G401 (cell line): ENCODE measurements around the gene RBM25. TPM values are rescaled to one million over a fixed set of nuclear protein-coding genes. Genes with fewer than 3 reads are reported as not detected.
A peak's percentile ranks its signal among the peaks of the same experiment; 100 is the strongest.
"Not testable (repeated sequence)": the region's sequence is repeated elsewhere in the genome, so short reads cannot be mapped to it uniquely, and the experiment has no call there.

Source experiments
- DNase-seq: peaks from one replicate; pipeline ENCODE4 v3.0.0-alpha.2; 2015; ENCODE audit warnings: low spot score
- in situ Hi-C: cut with HindIII; loops from 2 replicates; pipeline ENCODE4 v1.10.0; 2016; ENCODE audit warnings: low sequenced_read_pairs, mixed read lengths
- total RNA-seq: library from RNA; depleted of rRNA; stranded (reverse); fragments of >200 nt; shearing (Covaris generic); gene quantifications from 2 replicates; pipeline ENCODE4 v1.2.3, GENCODE V29; 2014; rRNA removed

Gene RBM25
- 9.9 and 12.3 TPM in 2 replicates for total RNA-seq

- in situ Hi-C loops: no loop called here
- DNase-seq: peak; percentile 99
These were observed at the start of gene RBM25 for GRCh38 chr14:73058224-73058921. TSS of gene RBM25 (plus strand) at chr14:73058534. CDS start at chr14:73071642, 13,108 bp downstream.

DNA sequence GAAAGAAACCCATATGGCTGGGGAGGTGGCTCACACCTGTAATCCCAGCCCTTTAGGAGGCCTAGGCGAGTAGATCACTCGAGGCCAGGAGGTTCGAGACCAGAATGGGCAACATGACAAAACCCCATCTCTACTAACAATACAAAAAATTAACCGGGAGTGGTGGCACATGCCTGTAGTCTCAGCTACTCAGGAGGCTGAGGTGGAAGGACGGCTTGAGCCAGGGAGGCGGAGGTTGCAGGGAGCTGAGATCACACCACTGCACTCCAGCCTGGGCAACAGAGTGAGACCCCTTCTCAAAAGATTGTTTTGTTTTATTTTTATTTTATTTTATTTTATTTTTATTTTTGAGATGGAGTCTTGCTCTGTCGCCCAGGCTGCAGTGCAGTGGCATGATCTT is 47.1 kb upstream of the RBM25 start:
- in situ Hi-C loops: not testable (repeated sequence)

DNA sequence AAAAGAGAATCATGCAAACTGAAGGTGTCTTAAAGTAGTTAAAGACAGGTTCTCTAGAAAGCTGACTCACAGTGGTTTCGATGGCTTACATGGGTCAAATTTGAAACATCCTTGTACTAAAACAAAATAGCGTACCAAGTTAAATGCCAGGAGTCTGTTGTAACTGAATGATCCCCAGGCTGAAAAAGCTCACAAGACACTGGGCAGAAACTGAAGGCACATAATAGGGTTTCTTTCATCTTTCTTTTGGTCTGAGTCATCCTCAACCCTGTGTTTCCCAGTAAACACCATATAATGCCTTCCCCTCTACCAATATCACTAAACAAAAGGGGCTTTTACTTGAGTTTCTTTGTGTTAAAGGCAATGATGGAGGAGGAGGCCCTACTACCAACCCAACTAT is 44.2 kb upstream of the RBM25 start:
- in situ Hi-C loops: no loop called here
- no peak for DNase-seq

More for the DNA sequence above, 47.1 kb upstream of the RBM25 start:
- not testable (repeated sequence) for DNase-seq

GRCh38 chr14:73015552-73015951 is 42.8 kb upstream of the RBM25 start:
- in situ Hi-C loops, DNase-seq: not testable (repeated sequence)

- DNase-seq, in situ Hi-C loops: not testable (repeated sequence)
These were observed 42.3 kb upstream of the RBM25 start for GRCh38 chr14:73016011-73016410.

DNA sequence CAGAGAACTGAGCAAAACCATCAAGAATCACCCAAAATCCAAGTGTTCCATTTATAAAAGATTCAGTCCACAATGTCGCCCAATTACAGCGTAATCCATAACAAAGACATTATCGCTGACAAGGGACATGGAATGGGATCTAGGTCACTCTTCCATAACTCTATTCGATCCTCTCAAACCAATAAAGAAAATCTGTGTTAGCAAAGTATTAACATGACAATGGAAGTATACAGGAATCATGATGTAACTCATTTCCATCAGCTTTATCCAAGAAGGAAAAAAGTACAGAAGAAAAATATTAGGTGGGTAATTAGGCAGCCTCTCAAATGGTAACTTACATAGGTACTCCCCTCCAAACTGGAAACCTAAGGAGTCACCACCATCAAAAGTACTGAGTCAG is 36.3 kb upstream of the RBM25 start:
- no peak for DNase-seq
- in situ Hi-C loops: no loop called here

- no peak for DNase-seq
- in situ Hi-C loops: no loop called here
These were observed 32.8 kb upstream of the RBM25 start for GRCh38 chr14:73025544-73025943.

- in situ Hi-C loops: no loop called here
- no peak for DNase-seq
These were observed 32.0 kb upstream of the RBM25 start for GRCh38 chr14:73026243-73026844.

DNA sequence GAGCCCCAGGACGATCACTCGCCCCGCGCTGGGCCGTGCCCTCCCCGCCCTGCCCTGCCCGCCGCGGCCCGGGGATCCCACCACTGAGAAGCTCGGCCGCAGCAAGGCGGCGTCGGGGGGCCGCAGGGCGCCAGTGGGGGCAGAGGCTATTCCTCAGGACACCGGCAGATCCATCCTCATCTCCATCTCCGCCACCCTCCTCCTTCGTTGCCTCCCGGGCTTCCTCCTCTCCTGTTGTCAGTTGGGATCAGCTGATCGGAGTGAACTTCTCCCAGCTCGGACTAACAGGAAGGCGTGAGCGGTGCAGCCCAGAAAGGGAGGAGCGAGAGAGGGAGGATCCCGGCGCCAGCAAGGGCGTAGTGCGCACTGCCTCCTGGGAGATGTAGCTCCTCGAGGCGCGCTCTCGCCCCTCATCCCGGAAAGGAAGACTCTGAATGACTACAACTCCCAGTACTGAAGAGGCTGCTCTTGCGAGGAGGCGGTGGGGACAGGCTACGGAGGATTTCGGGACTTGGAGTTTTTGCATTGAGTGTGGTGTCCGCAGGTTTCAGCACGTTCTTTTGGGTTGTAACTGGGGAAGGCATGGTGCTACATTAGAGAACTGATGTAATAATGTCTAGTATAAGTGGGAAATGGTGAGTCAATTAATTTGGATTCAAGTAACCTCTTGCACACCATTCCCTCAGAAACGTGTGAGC is 31.3 kb upstream of the RBM25 start, which contains the start of gene ZFYVE1:
ZFYVE1 (minus strand) TSS at position 262 of the 698 bp plus-strand sequence. CDS start 2,598 bp downstream, outside the sequence.
- in situ Hi-C loops: no loop called here

DNA sequence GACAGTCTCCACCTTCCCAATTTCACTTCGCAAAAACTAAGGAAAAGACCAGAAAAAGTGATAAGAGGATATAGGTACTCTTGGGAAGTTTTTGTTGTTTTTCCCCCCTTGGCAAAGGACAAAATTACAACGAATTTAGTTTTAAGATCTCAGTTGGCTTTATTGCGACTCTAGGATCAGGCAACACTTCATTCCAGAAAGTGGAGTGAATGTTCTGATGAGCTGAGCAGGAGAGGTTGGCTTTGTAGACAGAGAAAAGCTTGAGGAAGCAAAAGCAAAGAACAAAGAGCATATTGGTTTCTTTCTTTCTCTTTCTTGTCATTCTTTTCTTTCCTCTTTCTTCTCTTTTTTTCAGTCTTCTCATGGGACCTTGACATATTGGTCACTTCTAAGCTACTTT is 30.8 kb upstream of the RBM25 start:
- no peak for DNase-seq
- in situ Hi-C loops: no loop called here

More for the DNA sequence above, 31.3 kb upstream of the RBM25 start, which contains the start of gene ZFYVE1:
- DNase-seq: peak; percentile 99

GRCh38 chr14:73027984-73028383 is 30.4 kb upstream of the RBM25 start:
- in situ Hi-C loops: no loop called here

DNA sequence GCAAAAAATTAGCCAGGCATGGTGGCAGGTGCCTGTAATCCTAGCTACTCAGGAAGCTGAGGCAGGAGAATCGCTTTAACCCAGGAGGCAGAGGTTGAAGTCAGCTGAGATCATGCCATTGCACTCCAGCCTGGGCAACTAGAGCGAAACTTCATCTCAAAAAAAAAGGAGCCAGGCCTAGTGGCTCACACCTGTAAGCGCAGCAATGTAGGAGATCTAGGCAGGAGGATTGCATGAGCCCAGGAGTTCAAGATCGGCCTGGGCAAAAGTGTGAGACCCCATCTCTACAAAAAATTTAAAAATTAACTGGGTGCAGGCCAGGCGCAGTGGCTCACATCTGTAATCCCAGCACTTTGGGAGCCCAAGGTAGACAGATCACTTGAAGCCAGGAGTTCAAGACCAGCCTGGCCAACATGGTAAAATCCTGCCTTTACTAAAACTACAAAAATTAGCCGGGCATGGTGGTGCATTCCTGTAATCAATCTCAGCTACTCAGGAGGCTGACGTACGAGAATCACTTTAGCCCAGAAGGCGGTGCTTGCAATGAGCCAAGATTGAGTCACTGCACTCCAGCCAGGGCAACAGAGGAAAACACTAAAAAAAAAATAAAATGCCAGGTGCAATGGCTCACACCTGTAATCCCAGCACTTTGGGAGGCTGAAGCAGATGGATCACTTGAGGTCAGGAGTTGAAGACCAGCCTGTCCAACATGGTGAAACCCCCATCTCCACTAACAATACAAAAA is 21.5 kb upstream of the RBM25 start:
- DNase-seq, in situ Hi-C loops: not testable (repeated sequence)

More at GRCh38 chr14:73027984-73028383, 30.4 kb upstream of the RBM25 start:
- no peak for DNase-seq

DNA sequence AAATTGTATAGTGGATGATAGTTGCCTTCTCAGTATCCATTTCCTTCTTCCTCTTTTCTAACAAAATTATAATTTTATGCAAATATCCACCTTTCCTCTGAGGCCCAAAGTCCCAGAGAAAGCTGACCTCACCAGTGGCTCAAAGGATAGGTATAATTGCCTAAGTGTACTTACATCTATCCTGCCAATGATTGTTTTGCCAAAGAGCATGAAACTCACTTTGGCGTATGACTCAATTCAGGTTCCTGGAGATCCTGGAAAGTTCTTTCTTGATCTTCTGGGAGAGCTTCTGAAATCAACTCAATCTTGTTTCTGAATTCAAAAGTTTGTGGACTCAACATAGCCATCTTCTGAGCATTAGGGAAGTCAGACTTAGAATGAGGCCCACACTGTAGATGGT is 10.5 kb upstream of the RBM25 start:
- in situ Hi-C loops: no loop called here
- DNase-seq: no peak

- in situ Hi-C loops: no loop called here
These were observed 8.9 kb upstream of the RBM25 start for GRCh38 chr14:73049428-73049827.

DNA sequence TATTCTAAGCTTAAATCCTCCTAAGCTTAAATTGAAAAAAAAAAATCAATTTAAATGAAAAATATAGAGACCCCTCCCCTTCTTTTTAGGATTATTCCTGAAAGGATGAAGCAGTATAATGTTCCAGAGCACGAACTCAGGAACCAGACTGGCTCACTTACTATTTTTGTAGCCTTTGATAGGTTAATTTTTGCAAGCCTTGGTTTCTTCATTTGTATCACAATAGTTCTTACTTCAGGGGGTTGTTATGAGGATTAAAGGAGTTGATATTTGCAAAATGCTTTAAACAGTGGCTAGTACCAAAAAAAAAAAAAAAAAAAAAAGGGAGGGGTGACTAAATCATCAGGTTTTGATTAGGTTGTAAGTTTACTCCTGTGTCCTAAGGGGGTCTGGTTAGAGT is 3.1 kb upstream of the RBM25 start:
- in situ Hi-C loops: no loop called here

More at GRCh38 chr14:73049428-73049827, 8.9 kb upstream of the RBM25 start:
- DNase-seq: no peak

GRCh38 chr14:73057944-73058223 is 450 bp upstream of the RBM25 start:
- DNase-seq: no peak
- in situ Hi-C loops: no loop called here

More for the DNA sequence above, 3.1 kb upstream of the RBM25 start:
- no peak for DNase-seq

DNA sequence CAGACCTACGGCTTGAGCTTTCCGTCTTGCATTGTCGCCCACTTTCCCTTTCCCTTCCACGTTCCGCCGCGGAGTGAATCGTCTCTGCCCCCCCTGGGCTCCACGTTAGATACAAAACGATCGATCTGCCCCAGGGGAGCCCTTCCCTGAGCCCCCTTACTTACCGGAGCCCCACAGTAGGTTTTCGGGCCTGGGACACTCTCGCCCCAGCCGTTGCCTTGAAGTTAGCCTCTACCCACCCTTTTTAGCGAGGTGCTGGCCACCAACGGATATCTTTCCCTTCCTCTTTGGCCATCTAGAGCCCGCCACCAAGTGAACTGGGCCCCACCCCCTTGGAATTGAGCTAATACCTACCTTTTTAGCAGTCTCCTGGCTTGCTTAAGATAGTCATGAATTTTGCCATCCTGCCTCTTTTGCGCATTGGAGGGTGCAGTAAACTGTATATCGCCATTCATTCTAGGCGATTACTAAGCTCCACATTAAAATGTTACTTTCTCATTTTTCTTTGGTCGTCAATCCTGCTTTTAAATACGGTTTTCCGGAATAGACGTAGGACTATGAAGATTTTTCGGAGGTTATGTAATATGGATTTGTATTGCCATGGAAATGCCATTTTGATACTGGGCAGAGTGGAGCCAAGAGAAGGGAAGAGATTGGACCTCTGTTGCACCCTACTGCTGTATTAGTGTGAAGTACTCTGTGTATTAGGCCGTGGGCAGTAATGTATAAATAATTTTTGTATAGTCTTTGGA is 764 bp downstream of the RBM25 start:
- DNase-seq: peak; percentile 45
- in situ Hi-C loops: no loop called here

GRCh38 chr14:73069585-73069984 is 11.3 kb downstream of the RBM25 start:
- no peak for DNase-seq
- in situ Hi-C loops: no loop called here

DNA sequence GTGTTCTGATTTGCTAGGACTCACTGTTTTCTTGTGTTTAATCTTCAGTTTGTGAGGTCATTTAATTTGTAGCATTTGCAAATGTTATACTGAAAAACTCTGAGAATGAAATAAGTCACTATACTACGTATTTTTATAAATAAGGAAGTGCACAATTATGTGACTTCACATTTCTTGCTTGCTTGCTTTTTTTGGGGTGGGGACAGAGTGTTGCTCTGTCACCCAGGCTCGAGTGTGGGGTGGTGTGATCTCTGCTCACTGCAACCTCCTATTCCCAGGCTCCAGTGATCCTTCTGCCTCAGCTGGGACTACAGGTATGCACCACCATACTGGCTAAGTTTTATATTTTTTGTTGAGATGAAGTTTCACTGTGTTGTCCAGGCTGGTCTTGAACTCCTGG is 32.7 kb downstream of the RBM25 start:
- no peak for DNase-seq
- in situ Hi-C loops: no loop called here
